ENCODE data around the gene VMP1.
"Not testable (repeated sequence)": the region's sequence is repeated elsewhere in the genome, so short reads cannot be mapped to it uniquely, and the experiment has no call there.

DNA sequence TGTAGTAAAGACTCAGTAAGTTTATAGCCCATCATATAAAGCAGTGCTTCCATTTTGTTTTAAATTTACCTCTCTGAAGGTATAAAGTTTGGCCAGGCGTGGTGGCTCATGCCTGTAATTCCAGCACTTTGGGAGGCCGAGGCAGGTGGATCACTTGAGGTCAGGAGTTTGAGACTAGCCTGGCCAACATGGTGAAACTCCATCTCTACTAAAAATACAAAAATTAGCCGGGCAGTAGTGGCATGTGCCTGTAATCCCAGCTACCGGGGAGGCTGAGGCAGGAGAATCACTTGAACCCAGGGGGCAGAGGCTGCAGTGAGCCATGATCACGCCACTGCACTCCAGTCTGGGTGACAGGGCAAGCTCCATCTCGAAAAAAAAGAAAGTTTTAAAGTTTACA lies 83.0 kb downstream of the VMP1 start:
- TF ChIP-seq RAD21 (conservative IDR thresholded peaks at IDR 0.05 in 1 of 2, IDR thresholded peaks at IDR 0.05 in 1 of 2); POLR2A (IDR thresholded peaks at IDR 0.05; ENCODE audit: low read length); CHD4 (IDR thresholded peaks at IDR 0.05; ENCODE audit: borderline replicate concordance); RFX5 (IDR thresholded peaks at IDR 0.05); BHLHE40 (IDR thresholded peaks at IDR 0.05; ENCODE audit: low read depth, low read length); ESRRA (IDR thresholded peaks at IDR 0.05; ENCODE audit: borderline replicate concordance, low read length); HDAC2 (IDR thresholded peaks at IDR 0.05); KDM5A (IDR thresholded peaks at IDR 0.05); JUN (IDR thresholded peaks at IDR 0.05); EP300 (IDR thresholded peaks at IDR 0.05): not testable (repeated sequence)
- TF ChIP-seq, protein P1, sequence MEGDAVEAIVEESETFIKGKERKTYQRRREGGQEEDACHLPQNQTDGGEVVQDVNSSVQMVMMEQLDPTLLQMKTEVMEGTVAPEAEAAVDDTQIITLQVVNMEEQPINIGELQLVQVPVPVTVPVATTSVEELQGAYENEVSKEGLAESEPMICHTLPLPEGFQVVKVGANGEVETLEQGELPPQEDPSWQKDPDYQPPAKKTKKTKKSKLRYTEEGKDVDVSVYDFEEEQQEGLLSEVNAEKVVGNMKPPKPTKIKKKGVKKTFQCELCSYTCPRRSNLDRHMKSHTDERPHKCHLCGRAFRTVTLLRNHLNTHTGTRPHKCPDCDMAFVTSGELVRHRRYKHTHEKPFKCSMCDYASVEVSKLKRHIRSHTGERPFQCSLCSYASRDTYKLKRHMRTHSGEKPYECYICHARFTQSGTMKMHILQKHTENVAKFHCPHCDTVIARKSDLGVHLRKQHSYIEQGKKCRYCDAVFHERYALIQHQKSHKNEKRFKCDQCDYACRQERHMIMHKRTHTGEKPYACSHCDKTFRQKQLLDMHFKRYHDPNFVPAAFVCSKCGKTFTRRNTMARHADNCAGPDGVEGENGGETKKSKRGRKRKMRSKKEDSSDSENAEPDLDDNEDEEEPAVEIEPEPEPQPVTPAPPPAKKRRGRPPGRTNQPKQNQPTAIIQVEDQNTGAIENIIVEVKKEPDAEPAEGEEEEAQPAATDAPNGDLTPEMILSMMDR (IDR thresholded peaks at IDR 0.05): not testable (repeated sequence)
- peak; percentile 15; the same call in 1 of the 2 replicates for TF ChIP-seq HOXA7 (CRISPR knock-in tag; IDR thresholded peaks at IDR 0.05)
- TF ChIP-seq, protein P2, sequence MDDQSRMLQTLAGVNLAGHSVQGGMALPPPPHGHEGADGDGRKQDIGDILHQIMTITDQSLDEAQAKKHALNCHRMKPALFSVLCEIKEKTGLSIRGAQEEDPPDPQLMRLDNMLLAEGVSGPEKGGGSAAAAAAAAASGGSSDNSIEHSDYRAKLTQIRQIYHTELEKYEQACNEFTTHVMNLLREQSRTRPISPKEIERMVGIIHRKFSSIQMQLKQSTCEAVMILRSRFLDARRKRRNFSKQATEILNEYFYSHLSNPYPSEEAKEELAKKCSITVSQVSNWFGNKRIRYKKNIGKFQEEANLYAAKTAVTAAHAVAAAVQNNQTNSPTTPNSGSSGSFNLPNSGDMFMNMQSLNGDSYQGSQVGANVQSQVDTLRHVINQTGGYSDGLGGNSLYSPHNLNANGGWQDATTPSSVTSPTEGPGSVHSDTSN (IDR thresholded peaks at IDR 0.05): not testable (repeated sequence)
